NCI-H2029 (cell line): ENCODE results near the gene SFXN2.
"Not testable (repeated sequence)": the region's sequence is repeated elsewhere in the genome, so short reads cannot be mapped to it uniquely, and the experiment has no call there.

Source experiments
- DNase-seq: peaks from one replicate; lab custom pipeline; 2025; lab: John Stamatoyannopoulos, UW

SFXN2 gene

GRCh38 chr10:102753718-102754117, 39.3 kb downstream of the SFXN2 start:
- DNase-seq: no peak

- DNase-seq: no peak
Measured at GRCh38 chr10:102757323-102757722, 42.9 kb downstream of the SFXN2 start.

- DNase-seq: no peak
Measured at GRCh38 chr10:102758240-102758932, 44.0 kb downstream of the SFXN2 start.

GRCh38 chr10:102758933-102759262, 44.5 kb downstream of the SFXN2 start:
- not testable (repeated sequence) for DNase-seq

GRCh38 chr10:102759497-102760210, 45.2 kb downstream of the SFXN2 start:
- DNase-seq: no peak

GRCh38 chr10:102761981-102762380, 47.5 kb downstream of the SFXN2 start:
- no peak for DNase-seq

- DNase-seq: no peak
Measured at GRCh38 chr10:102762401-102763015, 48.1 kb downstream of the SFXN2 start.

GRCh38 chr10:102763037-102763607, 48.7 kb downstream of the SFXN2 start:
- DNase-seq: no peak

GRCh38 chr10:102764470-102765161, 50.2 kb downstream of the SFXN2 start:
- no peak for DNase-seq

- no peak for DNase-seq
Measured at GRCh38 chr10:102765336-102765735, 50.9 kb downstream of the SFXN2 start.

GRCh38 chr10:102767428-102768160, 53.2 kb downstream of the SFXN2 start:
- DNase-seq: no peak

- no peak for DNase-seq
Measured at GRCh38 chr10:102769375-102770107, 55.1 kb downstream of the SFXN2 start.

- no peak for DNase-seq
Measured at GRCh38 chr10:102770108-102770482, 55.7 kb downstream of the SFXN2 start.

- no peak for DNase-seq
Measured at GRCh38 chr10:102770792-102771191, 56.4 kb downstream of the SFXN2 start.

- no peak for DNase-seq
Measured at GRCh38 chr10:102773320-102773719, 58.9 kb downstream of the SFXN2 start.

GRCh38 chr10:102773986-102774385, 59.5 kb downstream of the SFXN2 start:
- DNase-seq: no peak

- no peak for DNase-seq
Measured at GRCh38 chr10:102775201-102775934, 60.9 kb downstream of the SFXN2 start.

- no peak for DNase-seq
Measured at GRCh38 chr10:102775935-102776669, 61.7 kb downstream of the SFXN2 start.

GRCh38 chr10:102776779-102777456, 62.5 kb downstream of the SFXN2 start:
- DNase-seq: no peak
